Loucy (cell line): Measurements from ENCODE around the gene VSIG1.

Experiments used
- CTCF ChIP-seq: fragments of 200-600 bp; sonication (generic); conservative IDR thresholded peaks from 2 replicates; pipeline ENCODE4 v1.5.1; 2014; ENCODE audit warnings: mild to moderate bottlenecking, antibody characterized with exemption, low read length
- EZH2phosphoT487 ChIP-seq: fragments of 200-600 bp; IDR thresholded peaks from 2 replicates; pipeline ENCODE4 v1.6.1; 2018; ENCODE audit warnings: antibody characterized with exemption, mild to moderate bottlenecking, moderate library complexity, borderline replicate concordance

- TF ChIP-seq CTCF (no peak), EZH2phosphoT487 (no peak)
Observed at GRCh38 chrX:108029928-108030711, 14.7 kb upstream of the VSIG1 start.
